Measurements from ENCODE around the gene IL11. TPM values are rescaled to one million over a fixed set of nuclear protein-coding genes. Genes with fewer than 3 reads are reported as not detected.

Gene IL11
- total RNA-seq, 1 experiment from 2014 or later: 1.8 TPM

DNA sequence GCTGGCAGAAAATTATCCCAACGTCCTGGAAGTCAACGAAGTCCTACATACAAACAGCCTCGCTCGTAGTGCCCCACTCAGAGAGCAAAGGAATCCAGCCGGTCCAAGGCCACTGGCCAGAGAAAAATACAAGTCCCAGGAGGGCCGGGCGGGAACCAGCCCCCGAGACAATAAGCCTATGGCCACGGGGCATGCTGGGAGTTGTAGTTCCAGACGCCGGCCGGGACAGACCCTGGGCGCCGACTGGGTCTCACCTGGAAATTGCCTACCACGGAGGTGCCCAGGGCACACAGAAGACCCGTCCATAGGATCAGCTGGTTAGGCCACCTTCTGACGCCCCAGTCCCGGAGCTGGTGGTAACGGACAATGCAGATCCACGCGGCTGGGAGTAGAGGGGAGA is 50.5 kb downstream of the IL11 start:
- CTCF ChIA-PET: interaction anchor here (1.2 to 3.4 kb wide), 4 partner anchors 18 to 154 kb away, joined by 3 to 26 read pairs (median 6); partner anchors contain the start of genes DNAAF3 and KMT5C
- no peaks in the 10 kb centered on the region for H3K9me3 Mint-ChIP-seq
- DNase-seq (ENCODE audit: low spot score): peak; percentile 93

DNA sequence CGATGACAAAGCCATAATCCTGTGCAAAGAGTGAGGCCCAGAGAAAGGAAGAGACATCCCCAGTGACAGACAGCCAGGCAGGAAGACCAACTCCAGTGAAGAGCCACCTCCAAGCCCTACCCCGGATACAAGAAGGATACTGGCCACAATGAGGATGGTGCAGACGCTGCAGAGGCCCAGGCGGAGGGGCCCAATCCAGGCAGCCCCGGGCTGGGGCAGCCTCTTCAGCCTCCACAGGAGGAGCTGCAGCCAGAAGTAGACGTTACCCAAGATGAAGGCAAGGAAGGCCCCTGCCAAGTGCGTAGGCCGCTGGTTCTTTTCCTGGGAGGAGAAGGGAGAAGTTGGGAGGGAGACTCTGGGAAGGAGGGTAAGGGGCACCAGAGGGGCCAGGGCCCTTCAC is 53.6 kb downstream of the IL11 start:
- POLR2A ChIA-PET: no interaction called here
- DNase-seq (ENCODE audit: low spot score) (no peak), ATAC-seq (no peak)
- CTCF ChIA-PET: interaction anchor here (0.8 to 1.6 kb wide), 2 partner anchors 15 to 32 kb away, joined by 3 to 7 read pairs; no protein-coding TSS in a partner anchor
- H3K4me3 Mint-ChIP-seq: no peak overlapping the region
- H3K27ac Mint-ChIP-seq: no peak overlapping the region
- no peaks in the 10 kb centered on the region for H3K9me3 Mint-ChIP-seq
- no peak for TF ChIP-seq ZNF138 (CRISPR knock-in tag; conservative IDR thresholded peaks at IDR 0.05)
- H3K4me1 Mint-ChIP-seq: peaks cover 9% of the 10 kb centered on the region
- H3K27me3 Mint-ChIP-seq (ENCODE audit: low read depth): peaks cover 12% of the 10 kb centered on the region
- no peaks in the 10 kb centered on the region for H3K36me3 Mint-ChIP-seq

More for the DNA sequence above, 50.5 kb downstream of the IL11 start:
- TF ChIP-seq NFE2L1 (CRISPR knock-in tag; IDR thresholded peaks at IDR 0.05): no peak
- TF ChIP-seq, protein P1, sequence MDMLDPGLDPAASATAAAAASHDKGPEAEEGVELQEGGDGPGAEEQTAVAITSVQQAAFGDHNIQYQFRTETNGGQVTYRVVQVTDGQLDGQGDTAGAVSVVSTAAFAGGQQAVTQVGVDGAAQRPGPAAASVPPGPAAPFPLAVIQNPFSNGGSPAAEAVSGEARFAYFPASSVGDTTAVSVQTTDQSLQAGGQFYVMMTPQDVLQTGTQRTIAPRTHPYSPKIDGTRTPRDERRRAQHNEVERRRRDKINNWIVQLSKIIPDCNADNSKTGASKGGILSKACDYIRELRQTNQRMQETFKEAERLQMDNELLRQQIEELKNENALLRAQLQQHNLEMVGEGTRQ (CRISPR knock-in tag; IDR thresholded peaks at IDR 0.05): 0 out of 2 replicates have a peak, but pooled peaks have one; percentile 19
- no peaks in the 10 kb centered on the region for H3K36me3 Mint-ChIP-seq
- peaks cover 27% of the 10 kb centered on the region for H3K27me3 Mint-ChIP-seq (ENCODE audit: low read depth)
- peak overlapping the region; percentile 39 for H3K27ac Mint-ChIP-seq
- POLR2A ChIA-PET: interaction anchor here (0.6 to 1.3 kb wide), 2 partner anchors 19 to 125 kb away, joined by 3 read pairs; no protein-coding TSS in a partner anchor
- H3K4me3 Mint-ChIP-seq: peak overlapping the region; percentile 71
- peak; percentile 98 for ATAC-seq
- H3K4me1 Mint-ChIP-seq: peaks cover 18% of the 10 kb centered on the region

DNA sequence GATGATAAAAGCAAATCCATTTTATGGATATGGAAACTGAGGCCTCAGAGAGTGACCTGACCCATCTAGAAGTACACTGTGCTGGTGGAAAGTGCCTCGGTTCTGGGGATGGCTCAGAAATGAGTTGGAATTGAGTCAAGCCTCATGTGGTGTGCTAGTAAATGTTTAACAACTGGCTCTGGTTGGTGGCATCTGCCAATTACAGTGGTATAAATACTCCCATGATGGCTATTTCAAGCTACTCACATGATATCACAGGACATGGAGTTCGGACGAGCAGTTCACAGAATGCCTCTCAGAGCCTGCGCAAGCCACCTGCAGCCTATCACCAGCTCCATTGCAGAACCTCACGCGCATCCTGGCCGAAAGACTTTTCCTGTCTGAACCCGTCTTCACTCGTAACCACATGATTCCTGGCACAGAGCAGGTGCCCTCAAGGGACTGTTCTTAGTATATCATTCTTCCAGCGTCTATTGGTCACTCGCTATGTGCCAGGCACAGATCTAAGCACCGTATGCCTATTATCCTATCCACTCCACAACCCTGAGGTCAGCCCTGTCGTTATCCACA is 54.2 kb downstream of the IL11 start:
- Mint-ChIP-seq H3K27ac (no peak overlapping the region), H3K36me3 (no peaks in the 10 kb centered on the region), H3K4me3 (no peak overlapping the region), H3K4me1 (peaks cover 8% of the 10 kb centered on the region), H3K9me3 (no peaks in the 10 kb centered on the region), H3K27me3 (ENCODE audit: low read depth) (peaks cover 6% of the 10 kb centered on the region; the same call in 1 of the 2 replicates)
- POLR2A ChIA-PET: interaction anchor here (0.6 to 0.7 kb wide), 2 partner anchors 33 to 61 kb away, joined by 6 read pairs; no protein-coding TSS in a partner anchor
- TF ChIP-seq, protein P2, sequence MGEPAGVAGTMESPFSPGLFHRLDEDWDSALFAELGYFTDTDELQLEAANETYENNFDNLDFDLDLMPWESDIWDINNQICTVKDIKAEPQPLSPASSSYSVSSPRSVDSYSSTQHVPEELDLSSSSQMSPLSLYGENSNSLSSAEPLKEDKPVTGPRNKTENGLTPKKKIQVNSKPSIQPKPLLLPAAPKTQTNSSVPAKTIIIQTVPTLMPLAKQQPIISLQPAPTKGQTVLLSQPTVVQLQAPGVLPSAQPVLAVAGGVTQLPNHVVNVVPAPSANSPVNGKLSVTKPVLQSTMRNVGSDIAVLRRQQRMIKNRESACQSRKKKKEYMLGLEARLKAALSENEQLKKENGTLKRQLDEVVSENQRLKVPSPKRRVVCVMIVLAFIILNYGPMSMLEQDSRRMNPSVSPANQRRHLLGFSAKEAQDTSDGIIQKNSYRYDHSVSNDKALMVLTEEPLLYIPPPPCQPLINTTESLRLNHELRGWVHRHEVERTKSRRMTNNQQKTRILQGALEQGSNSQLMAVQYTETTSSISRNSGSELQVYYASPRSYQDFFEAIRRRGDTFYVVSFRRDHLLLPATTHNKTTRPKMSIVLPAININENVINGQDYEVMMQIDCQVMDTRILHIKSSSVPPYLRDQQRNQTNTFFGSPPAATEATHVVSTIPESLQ (CRISPR knock-in tag; IDR thresholded peaks at IDR 0.05): no peak
- no peak for ATAC-seq
- DNase-seq (ENCODE audit: low spot score): no peak
- CTCF ChIA-PET: interaction anchor here (1.6 kb wide), 1 partner anchor 15 kb away, joined by 7 read pairs; no protein-coding TSS in a partner anchor

DNA sequence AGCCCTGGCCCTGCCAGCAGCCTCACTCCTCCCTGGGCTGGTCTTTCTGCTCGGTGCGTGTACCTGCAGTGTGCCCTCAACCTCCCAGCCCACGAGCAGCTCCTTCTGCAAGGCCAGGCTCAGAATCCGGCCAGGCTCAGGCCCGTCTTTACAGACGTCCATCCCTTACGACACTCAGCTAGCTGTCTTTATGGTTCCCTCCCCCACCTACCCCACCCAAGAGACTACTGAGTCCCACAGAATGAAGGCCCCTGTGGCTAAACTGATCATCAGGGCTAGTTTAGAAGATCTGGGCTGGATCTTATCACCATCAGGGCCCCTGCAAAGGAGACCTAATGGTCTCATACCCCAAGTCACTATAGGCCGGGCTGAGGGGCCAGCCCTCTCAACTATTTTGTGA is 55.9 kb downstream of the IL11 start:
- CTCF ChIA-PET: interaction anchor here (2.2 to 4.1 kb wide), 2 partner anchors 13 to 25 kb away, joined by 8 to 18 read pairs; partner anchors contain the start of gene KMT5C
- H3K4me3 Mint-ChIP-seq: no peak overlapping the region
- H3K36me3 Mint-ChIP-seq: peaks cover 6% of the 10 kb centered on the region
- TF ChIP-seq ESRRA (CRISPR knock-in tag; IDR thresholded peaks at IDR 0.05; ENCODE audit: borderline replicate concordance) (no peak), RORB (CRISPR knock-in tag; IDR thresholded peaks at IDR 0.05) (no peak), ZNF219 (CRISPR knock-in tag; IDR thresholded peaks at IDR 0.05; ENCODE audit: borderline replicate concordance) (no peak), CREM (CRISPR knock-in tag; IDR thresholded peaks at IDR 0.05) (no peak), HMGA2 (CRISPR knock-in tag; IDR thresholded peaks at IDR 0.05) (no peak), ZNF423 (CRISPR knock-in tag; IDR thresholded peaks at IDR 0.05) (no peak), PRRX2 (CRISPR knock-in tag; IDR thresholded peaks at IDR 0.05) (no peak)
- TF ChIP-seq, protein P3, sequence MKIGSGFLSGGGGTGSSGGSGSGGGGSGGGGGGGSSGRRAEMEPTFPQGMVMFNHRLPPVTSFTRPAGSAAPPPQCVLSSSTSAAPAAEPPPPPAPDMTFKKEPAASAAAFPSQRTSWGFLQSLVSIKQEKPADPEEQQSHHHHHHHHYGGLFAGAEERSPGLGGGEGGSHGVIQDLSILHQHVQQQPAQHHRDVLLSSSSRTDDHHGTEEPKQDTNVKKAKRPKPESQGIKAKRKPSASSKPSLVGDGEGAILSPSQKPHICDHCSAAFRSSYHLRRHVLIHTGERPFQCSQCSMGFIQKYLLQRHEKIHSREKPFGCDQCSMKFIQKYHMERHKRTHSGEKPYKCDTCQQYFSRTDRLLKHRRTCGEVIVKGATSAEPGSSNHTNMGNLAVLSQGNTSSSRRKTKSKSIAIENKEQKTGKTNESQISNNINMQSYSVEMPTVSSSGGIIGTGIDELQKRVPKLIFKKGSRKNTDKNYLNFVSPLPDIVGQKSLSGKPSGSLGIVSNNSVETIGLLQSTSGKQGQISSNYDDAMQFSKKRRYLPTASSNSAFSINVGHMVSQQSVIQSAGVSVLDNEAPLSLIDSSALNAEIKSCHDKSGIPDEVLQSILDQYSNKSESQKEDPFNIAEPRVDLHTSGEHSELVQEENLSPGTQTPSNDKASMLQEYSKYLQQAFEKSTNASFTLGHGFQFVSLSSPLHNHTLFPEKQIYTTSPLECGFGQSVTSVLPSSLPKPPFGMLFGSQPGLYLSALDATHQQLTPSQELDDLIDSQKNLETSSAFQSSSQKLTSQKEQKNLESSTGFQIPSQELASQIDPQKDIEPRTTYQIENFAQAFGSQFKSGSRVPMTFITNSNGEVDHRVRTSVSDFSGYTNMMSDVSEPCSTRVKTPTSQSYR (CRISPR knock-in tag; IDR thresholded peaks at IDR 0.05): no peak
- TF ChIP-seq, protein P2 (CRISPR knock-in tag; IDR thresholded peaks at IDR 0.05): no peak
- H3K27me3 Mint-ChIP-seq (ENCODE audit: low read depth): peaks cover 5% of the 10 kb centered on the region; the same call in 1 of the 2 replicates
- H3K9me3 Mint-ChIP-seq: no peaks in the 10 kb centered on the region
- H3K27ac Mint-ChIP-seq: no peak overlapping the region; the same call in 1 of the 2 replicates
- no peak for ATAC-seq
- no peak for DNase-seq (ENCODE audit: low spot score)
- POLR2A ChIA-PET: no interaction called here
- no peaks in the 10 kb centered on the region; the same call in none of the 2 replicates for H3K4me1 Mint-ChIP-seq

All from WTC11 (cell line).